ENCODE data around the gene AKNA. TPM values are rescaled to one million over a fixed set of nuclear protein-coding genes. Genes with fewer than 3 reads are reported as not detected.

Gene AKNA
- total RNA-seq, 2 donors from 2014 or later, result 12.2 to 15.4 TPM

DNA sequence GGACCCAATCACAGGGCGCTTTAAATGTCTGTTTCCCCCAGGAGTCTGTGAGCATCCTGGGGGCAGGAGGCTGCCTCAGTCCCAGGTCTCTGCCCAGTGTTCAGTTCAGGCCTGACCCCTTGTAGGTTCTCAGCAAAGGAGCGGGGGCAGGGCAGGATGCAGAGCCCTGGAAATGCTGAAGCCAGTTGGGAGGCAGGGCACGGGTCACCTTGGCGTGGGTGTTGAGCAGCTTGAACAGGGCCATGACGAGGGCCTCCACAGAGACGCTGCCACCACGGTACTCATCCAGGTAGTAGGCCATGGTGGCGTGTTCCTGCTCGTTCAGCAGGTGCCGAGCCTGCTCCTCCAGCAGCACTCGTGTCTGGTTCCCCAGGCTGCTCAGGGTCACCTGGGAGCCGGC, 36.3 kb upstream of the AKNA start:
- Histone ChIP-seq H3K4me3 (ENCODE audit: low read length) (no peak overlapping the region), H3K27ac (ENCODE audit: low read depth, low read length) (no peak overlapping the region), H3K36me3 (ENCODE audit: control insufficient read depth, insufficient read depth, low read length) (no peaks in the 10 kb centered on the region), H3K4me1 (ENCODE audit: control insufficient read depth, insufficient read depth, low read length) (no peaks in the 10 kb centered on the region), H3K27me3 (ENCODE audit: control insufficient read depth, insufficient read depth, low read length, poor library complexity, severe bottlenecking) (no peaks in the 10 kb centered on the region), H3K9me3 (ENCODE audit: control insufficient read depth, low read length) (no peaks in the 10 kb centered on the region), H3K9ac (ENCODE audit: extremely low read depth, low read length, poor library complexity, severe bottlenecking) (no peak overlapping the region)
- Mint-ChIP-seq H3K27me3 (ENCODE audit: insufficient read depth) (no peaks in the 10 kb centered on the region), H3K27ac (no peak overlapping the region), H3K9me3 (no peaks in the 10 kb centered on the region), H3K4me3 (no peak overlapping the region), H3K4me1 (peaks cover 3% of the 10 kb centered on the region), H3K36me3 (ENCODE audit: low read depth) (no peaks in the 10 kb centered on the region)
- whole genome bisulfite sequencing, 2 experiments (ENCODE audit: insufficient coverage in 1 of 2, insufficient read length in 1 of 2), result 90 to 95% methylated on average over 12 of the region's 12 CpGs
- TF ChIP-seq CTCF (conservative IDR thresholded peaks at IDR 0.05), result no peak
- no peak for DNase-seq

GRCh38 chr9:114423181-114423580, 35.4 kb upstream of the AKNA start:
- 89 to 97% methylated on average over 14 of the region's 14 CpGs for WGBS, 2 experiments (ENCODE audit: insufficient coverage in 1 of 2, insufficient read length in 1 of 2)
- Mint-ChIP-seq H3K36me3 (ENCODE audit: low read depth) (no peaks in the 10 kb centered on the region), H3K27me3 (ENCODE audit: insufficient read depth) (no peaks in the 10 kb centered on the region), H3K4me3 (no peak overlapping the region), H3K4me1 (peaks cover 3% of the 10 kb centered on the region), H3K27ac (no peak overlapping the region), H3K9me3 (no peaks in the 10 kb centered on the region)
- Histone ChIP-seq H3K4me1 (ENCODE audit: control insufficient read depth, insufficient read depth, low read length) (no peaks in the 10 kb centered on the region), H3K27ac (ENCODE audit: low read depth, low read length) (no peak overlapping the region), H3K9ac (ENCODE audit: extremely low read depth, low read length, poor library complexity, severe bottlenecking) (no peak overlapping the region), H3K27me3 (ENCODE audit: control insufficient read depth, insufficient read depth, low read length, poor library complexity, severe bottlenecking) (no peaks in the 10 kb centered on the region), H3K4me3 (ENCODE audit: low read length) (no peak overlapping the region), H3K9me3 (ENCODE audit: control insufficient read depth, low read length) (no peaks in the 10 kb centered on the region), H3K36me3 (ENCODE audit: control insufficient read depth, insufficient read depth, low read length) (no peaks in the 10 kb centered on the region)
- TF ChIP-seq CTCF (conservative IDR thresholded peaks at IDR 0.05), result no peak
- no peak for DNase-seq

DNA sequence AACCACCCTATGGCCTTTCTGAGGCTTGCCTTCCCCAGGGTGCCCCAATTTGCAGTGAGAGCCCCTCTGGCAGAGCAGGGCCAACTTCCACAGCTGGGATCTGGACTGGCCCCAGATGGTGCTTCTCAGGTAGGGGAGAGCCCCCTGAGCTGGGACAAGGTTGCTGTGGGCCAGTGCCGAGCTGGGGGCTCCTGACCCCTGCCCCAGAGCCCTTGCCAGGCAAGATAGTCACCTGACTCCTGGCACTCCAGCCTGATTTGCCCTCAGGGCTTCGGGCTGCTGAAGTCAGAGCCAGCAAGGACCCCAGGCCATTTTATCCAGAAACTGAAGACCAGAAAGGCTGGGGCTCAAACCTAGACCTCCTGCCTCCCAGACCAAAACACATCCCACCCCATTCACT, 33.4 kb upstream of the AKNA start:
- Histone ChIP-seq H3K27ac (ENCODE audit: low read depth, low read length) (no peak overlapping the region), H3K9me3 (ENCODE audit: control insufficient read depth, low read length) (no peaks in the 10 kb centered on the region), H3K4me1 (ENCODE audit: control insufficient read depth, insufficient read depth, low read length) (no peaks in the 10 kb centered on the region), H3K9ac (ENCODE audit: extremely low read depth, low read length, poor library complexity, severe bottlenecking) (no peak overlapping the region), H3K4me3 (ENCODE audit: low read length) (no peak overlapping the region), H3K36me3 (ENCODE audit: control insufficient read depth, insufficient read depth, low read length) (no peaks in the 10 kb centered on the region), H3K27me3 (ENCODE audit: control insufficient read depth, insufficient read depth, low read length, poor library complexity, severe bottlenecking) (no peaks in the 10 kb centered on the region)
- no peaks in the 10 kb centered on the region for H3K36me3 Mint-ChIP-seq (ENCODE audit: low read depth)
- peaks cover 3% of the 10 kb centered on the region for H3K4me1 Mint-ChIP-seq
- H3K4me3 Mint-ChIP-seq, result no peak overlapping the region
- TF ChIP-seq CTCF (conservative IDR thresholded peaks at IDR 0.05), result no peak
- WGBS, 2 experiments (ENCODE audit: insufficient coverage in 1 of 2, insufficient read length in 1 of 2), result 85% methylated on average over 2 of the region's 2 CpGs; no CpG with 5 or more reads in 1 of the 2 experiments
- H3K27me3 Mint-ChIP-seq (ENCODE audit: insufficient read depth), result no peaks in the 10 kb centered on the region
- DNase-seq, result no peak
- H3K27ac Mint-ChIP-seq, result no peak overlapping the region
- H3K9me3 Mint-ChIP-seq, result no peaks in the 10 kb centered on the region
